ENCODE data around the gene BCL11B.

The BCL11B gene

DNA sequence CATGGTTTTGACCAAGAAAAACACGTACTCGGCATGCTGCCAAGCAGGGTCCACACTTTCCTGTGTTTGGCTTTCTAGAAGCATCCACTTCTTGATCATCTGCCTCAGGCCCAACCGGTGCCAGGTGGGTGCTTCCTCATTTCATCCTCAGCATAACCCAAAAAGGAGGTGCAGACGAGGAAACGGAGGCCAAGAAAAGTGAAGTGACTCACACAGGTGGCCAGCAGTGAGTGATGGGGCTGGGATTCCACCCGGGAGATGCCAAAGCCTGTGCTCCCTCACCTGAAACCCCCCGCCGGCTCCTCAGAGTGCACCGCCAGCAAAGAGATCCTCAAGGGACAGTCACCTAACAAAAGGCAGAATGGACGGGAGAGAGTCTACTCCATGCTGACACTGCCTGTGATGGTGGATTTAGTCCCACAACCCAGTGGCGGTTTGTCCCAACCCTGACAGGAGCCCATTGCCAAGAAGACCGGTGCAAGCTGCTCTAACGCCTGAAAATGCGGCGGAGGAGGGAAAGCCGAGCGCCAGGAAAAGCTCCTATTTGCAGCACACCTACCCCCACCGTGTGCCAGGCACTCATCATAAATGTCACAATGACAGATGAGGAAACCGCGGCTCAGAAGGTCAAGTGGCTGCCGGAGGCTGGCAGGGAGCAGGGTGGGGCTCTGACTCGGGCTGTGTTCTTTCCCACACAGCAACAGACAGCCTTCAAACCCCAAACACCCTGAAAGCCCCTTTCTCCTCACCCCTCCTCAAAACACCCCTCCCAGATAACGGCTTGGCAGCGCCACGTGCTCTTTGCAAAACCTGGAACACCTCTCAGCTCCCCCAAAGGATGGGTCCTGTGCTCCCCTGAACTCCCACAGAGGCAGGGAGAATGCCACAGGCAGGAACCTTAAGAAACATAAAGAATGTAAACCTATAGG, 18.8 kb downstream of the BCL11B start:
- DNase-seq, result no peak

DNA sequence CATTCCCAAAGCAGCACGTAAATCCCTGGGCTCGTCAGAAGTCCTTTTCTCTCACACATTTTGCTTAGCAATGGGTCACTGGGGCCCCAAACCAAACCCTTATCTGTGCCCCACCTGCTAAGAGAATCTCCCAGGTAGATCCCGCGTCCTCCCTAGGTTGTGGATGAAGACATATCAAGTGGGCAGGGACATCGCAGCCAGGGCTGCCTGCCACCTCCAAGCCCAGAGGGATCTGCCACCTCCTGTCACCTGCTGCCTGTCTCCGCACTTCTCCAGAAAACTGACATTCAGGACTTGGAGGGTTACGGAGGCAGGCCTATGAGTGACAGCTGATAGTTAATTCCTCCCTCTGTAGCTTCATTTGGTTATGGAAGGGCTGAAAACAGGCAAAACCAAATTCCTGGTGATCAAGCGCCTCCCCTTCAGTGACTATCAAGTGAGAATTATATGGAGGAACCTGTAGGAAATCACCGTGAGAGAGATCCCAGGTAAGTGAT, 19.5 kb downstream of the BCL11B start:
- DNase-seq, result no peak

DNA sequence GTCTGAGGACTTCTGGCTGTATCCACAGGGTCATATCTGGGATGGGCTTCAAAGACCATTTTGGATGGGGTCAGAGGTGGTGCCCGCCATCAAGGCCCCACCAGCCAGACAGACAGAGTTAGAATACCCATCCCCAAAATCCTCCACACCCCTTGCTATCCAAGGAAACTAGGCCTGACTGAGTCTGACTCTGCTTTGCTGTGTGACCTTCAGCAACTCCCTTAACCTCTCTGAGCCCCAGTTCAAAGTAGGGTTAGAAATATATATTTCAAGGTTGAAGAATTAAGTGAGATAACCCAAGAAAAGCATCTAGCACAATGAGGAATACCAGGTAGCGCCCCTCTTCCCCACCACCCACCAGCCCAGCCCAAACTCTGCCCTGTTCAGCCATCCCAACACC, 20.3 kb downstream of the BCL11B start:
- DNase-seq, result no peak

DNA sequence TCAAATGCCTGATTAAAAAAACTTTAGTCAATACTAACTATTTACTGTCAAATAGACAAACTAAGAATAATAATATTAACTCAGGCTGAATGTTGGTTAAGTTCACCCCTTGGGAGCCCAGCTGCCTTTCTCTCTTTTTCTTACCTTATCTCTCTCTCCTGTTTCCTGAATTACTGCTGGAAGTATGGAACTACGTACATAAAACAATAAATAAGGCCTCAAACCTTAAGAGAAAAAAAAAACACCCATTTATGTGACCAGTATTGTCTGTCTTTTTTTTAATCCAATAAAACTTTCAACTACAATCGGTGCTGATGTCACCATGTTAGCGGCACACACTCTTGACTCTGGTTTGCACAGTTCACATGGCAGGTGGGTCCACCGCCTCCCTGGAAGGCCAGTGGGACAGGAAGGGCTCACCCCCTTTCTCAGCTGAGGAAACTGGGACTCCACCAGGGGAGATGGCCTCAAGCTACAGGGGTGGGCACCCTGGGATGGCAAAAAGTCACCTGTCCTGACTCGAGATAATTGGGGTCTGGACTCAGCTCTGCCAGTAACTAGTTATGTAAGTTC, 21.3 kb downstream of the BCL11B start:
- DNase-seq, result no peak

DNA sequence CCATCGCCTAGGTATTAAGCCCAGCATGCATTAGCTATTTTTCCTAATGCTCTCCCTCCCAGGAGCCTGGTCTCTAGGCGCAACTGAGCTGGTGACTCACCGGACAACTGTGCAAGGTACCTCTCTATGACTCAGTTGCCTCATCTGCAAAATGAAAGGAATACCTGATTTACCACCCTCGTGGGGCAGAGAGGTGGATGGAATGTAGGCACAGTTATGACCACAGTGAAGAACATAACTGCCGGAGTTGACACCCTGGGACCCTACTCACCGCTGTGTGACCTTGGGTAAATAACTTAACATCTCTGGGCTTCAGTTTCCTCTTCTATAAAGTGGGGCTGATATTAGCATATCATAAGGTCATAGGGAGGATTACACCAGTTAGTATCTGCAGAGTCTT, 22.6 kb downstream of the BCL11B start:
- DNase-seq, result no peak

DNA sequence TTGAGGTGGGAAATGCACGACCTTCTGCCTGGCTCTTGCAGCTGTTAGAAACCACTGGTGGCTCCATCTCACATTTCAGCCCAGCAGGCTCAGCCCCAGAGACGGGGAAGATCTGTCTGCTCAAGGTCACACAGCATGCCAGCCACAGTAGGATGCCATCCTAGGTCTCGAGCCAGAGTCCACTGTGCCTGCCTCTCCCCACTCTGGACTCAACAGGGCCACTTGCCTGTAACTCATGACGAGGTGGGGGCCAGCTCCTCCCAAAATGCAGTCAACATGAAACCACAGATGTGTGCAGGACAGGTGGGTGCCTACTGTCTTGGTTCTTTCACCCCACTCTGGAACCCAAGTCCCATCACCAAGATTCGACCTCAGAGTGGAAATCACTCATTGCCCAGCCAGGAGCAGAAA, 23.2 kb downstream of the BCL11B start:
- no peak for DNase-seq

DNA sequence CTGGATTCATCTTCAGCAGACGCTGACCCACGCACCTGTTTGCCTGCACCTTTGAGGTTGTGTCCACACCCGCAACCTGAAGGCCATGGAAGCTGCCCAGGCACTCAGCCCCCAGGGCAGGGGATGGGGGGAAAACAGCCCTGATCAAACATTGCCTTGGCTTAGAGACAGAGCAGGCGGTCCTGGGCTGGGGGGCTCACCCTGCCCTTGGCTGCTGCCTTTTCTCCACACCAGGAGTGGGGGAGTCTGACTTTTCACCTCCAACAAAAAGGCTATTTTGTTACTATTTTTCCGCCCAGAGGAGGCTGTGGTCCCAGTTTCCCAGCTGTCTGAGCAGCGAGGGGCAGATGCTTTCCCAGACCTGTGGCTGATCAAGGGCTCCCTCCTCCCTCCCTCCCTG, 24.2 kb downstream of the BCL11B start:
- DNase-seq, result no peak

DNA sequence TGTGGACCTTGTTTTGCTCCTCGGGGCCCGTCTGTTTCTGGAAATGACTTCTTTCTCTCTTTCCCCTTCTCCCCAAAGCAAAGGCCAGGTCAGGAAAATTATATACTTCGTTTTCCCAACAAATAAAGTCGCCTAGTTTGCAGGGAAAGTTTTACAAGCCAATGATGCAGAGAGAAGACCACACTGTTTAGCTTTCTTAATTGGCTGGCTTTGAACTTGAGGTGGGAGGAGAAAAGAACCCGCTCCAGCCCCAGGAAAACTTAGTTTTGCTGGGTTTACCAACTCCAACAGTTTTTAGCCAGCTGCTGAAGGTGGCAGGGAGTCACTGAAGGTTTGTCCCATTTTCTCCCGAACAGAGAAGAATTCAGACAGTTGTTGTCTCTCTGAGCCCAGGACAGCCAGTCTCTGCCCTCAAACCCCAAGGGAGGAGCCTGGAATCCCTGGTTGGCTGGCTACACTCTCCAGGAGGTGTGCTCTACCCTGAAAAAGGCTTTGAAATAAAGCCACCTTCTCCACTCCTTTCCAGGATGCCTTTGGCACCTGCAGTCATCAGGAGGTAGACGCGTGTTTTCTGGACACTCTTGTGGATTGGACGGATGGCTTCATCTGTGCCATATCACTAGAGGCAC, 24.8 kb downstream of the BCL11B start:
- DNase-seq, result no peak

DNA sequence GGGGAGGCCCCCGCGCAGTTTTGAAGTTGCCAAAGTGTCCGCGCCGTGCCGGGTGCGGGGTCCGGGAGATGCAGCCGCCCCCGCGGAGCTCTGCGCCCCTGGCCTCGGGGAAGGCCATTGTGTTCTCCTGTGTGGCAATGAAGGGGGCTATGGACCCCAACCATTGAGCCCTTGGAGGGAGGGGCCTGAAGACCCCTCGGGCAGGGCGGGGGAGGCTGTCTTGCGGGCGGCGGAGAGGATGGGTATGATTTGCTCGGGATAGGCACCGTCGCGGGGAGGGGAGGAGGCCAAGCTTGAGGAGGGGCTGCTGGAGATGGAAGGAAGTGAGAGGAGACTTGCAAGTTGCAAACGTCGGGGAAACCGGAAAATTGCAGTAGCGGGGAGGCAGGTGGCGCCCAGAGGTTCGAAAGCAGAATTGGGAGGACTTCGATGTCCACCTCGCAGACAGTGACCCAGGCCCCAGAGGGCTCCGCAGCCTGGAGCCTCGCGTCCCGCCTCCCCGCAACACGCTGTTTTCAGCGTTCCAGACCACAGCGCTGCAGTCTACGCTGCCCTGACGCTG, 25.4 kb downstream of the BCL11B start:
- no peak for DNase-seq

DNA sequence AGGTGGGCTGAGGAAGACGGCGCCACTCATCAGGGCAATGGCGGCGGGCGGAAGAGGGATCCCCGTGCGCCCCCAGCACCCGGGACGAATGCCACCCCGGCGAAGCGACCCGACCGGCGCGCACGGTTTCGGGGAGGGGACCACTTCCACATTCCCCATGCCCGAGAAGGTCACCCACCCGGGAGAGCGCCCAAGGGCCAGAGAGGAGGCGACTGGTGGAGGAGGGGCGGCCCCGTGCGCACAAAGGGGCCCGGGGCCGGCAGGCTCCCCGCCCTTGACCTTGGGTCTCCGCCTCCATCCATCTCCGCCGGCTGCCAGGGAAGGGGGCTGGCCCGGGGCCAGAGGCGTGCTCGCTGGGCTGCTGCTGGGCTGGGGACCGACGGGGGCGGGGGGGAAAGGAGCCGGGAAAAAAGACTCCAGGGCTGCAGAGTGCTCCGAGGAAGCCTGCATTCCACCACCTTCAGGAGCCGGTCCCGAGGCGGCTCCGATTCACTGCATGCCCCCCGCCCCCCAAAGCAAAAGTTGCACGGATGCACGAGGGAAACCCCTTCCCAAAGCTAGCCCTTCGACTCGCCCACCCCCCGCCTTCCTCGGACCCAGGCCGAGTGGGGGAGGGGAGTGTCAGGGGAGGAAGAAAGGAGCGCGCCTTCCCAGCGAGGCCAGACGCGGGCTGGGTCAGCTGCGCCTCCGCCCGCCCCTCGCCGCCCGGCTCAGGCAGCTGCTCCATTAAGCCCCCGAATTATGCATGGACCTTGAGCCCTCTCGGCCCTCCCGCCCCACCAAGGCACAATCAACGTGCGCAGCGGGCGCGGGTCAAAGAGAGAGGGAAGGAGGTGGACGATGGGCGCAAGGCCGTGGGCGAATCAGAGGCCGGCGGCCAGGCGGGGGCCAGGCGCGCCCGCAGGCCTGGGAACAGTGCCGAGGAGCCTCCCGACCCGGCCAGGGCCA, 26.2 kb downstream of the BCL11B start:
- no peak for DNase-seq

DNA sequence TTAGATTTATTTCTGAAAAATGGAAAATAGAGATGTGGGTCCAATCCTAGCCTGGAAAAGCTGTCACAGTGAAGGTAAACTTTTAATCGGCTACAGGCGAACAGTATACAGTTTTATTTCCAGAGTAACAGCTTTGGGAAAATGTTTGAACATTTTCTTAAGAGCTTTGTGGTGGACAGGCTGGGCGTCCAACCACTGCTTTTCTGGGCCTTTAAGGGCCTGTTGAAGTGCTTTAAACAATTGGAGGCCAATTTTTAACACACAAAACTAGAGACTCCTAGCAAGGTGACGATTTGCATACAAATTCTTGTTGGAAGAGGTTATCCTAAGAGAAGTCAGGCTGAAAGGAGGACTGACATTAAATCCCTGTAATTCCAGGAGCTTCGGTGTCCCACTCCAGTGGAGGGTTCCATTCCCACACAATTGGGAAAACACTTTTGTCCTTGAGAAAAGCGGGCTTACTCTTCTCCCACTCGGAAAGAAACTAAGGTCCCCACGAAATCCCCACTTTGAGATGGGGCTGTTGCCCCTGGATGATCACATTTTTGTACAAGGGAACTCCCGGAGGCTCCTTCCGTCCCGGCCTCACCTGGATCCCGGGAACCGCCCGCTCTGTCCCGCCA, 26.9 kb downstream of the BCL11B start:
- DNase-seq, result no peak

DNA sequence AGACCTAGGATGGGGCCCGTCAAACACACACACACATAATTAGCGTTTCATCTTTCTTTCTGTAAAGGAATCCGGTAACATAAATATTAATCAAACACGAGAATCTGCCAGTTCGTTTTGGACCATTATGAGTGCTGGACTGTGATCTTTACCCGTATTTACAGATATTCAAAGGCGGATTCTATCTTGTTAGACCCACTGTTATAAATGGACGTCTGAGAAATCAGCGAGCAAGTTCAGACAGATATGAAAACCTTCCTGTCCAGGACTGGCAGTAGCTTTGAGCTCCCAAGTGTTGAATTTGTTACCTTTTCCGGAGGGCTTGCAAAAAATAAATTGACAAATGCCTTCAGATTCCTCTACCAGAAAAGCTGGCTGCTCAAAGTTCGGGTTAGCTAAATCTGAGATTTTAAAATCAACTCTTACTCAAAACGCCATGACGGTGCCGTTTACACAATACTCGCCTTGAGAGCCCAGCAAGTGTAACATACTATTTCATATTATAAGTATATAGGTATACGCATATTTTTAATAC, 27.6 kb downstream of the BCL11B start:
- no peak for DNase-seq

DNA sequence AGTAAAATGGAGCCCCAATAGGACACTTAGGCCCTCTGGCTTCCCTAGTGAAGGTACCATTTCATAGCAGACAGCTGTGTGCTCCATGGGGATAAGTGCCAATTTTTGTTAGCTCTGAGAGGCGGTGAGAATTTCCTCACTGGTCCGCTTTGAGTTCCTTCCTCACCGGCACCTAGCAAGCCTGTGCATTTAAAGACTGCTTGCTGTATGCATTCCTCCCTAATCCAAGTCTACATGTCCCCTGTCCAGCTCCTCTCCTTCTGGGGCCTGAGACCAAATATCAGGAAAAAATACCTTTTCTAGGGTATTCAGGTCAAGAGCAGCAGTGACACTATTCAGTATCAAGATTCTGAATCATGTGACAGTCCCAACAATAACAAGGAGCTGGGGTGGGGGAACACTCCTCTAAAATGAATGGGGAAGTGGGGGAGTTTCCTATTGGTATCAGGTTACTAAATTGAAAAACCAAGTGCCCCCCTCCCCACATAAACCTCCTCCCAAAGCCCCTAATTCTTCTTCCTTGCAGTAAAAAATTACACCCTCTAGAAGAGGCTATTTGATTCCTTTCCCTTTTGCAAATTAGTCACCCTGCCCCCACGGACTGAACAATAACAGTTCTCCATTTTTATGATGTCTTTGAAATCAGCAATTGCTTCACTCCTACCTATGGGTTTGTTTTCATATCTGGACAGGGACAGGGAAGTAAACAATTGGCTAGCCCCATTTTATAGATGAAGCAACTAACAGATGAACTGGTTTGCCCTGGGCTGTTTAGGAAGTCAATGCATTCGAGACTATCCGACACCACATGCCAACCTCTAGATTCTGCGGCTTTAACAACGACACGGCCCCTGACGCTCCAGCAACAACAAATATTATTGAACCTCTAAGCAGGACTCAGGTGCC, 28.9 kb downstream of the BCL11B start:
- DNase-seq, result no peak

DNA sequence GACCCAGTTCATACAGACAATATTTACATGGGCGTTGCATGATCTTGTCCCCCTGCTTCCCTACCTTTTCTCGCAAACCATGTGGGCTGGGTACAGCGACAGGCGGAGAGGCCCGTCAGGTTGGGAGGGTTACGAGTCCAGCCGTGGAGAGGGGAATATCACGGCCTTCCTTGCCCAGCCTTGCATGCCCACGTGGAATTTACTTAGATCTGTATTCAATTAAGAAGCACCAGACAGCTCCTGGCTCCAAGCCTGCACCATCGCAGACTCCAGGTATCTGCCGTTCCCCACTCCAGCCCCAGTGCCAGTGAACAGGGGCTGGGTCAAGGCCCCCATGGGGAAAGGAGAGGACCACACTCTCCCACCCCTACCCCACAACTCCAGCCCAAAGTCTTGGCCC, 29.8 kb downstream of the BCL11B start:
- DNase-seq, result no peak

DNA sequence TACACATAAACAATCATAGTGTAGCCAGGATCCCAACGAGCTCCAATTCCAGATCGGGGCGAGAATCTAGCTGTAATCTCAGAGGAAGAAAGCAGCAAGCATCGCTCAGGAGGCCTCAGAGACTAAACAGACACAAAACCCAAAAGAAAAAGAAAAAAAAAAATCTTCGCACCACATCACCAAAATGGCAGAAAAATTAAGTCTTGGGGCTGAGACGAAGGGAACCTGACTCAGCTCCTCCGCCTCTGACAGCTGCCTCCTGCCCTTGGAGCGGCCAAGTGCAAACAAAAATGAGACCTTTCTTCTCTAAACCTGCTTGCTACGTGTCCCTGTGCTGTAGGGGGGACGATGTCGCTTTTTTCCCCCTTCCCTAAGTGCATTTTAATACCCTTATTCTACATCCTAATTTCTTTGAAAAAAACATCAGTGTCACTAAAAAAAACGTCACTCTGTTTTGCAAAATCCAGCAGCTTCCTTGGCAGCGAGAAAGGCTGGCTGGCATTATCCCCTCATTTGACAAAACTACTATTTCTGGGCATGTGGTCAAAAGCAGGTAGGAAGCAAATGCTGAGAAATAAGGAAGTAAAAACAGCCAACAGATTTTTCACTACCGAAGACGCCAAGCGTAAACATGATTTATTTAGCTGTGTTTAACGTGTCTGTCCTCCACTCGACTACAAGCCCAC, 30.5 kb downstream of the BCL11B start:
- DNase-seq, result peak in 1 of 2 experiments; percentile 65

DNA sequence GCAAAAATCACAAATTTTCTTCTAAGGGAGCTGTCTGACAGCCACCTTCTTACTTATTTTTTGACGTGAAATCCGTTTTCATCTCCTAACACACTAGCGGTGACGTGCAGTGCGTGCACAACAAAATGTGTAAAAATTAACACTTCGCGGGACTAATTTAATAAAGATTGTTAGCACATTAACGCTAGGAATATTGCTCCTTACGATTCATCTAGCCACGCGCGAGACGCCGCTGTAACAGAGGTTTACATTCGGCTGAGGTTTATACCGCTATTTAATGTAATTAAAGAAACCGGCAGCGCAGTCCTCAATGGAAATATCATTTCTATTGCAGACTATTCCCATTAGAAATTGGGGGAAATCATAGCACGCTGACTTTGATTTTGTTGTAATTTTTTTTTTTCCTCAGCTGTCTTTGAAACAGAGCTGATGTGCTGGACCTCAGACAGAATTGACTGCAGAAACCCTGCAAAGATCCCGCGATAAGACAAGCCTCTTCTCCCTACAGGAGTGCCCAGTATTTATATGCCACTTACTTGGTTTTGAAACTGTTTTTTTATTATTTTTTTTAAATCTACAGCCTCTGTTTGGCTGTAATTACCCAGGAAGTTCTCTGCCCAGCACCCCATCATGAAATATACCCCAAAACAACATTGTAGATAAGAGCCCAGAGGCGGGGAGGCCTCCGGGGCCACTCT, 31.2 kb downstream of the BCL11B start:
- no peak for DNase-seq

DNA sequence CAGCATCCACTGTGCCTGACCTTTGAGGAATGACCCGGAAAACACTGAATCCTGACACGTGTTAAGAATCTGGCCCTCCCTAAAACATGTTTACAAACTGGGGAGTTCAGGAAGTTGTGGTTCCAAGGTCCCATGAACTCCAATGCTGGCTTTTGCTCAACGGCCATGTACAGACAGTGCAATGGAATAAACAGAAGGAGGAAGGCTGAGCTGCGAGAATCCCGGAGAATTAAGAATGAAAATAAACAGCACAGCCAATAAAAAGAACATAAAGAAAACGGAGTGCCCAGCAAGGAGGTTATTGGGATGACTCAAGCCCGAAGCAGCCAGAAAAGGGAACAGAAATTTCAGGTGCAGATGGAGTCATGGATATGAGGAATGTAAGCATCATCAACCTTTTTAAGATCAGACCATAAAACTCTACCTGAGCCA, 32.3 kb downstream of the BCL11B start:
- DNase-seq, result no peak

DNA sequence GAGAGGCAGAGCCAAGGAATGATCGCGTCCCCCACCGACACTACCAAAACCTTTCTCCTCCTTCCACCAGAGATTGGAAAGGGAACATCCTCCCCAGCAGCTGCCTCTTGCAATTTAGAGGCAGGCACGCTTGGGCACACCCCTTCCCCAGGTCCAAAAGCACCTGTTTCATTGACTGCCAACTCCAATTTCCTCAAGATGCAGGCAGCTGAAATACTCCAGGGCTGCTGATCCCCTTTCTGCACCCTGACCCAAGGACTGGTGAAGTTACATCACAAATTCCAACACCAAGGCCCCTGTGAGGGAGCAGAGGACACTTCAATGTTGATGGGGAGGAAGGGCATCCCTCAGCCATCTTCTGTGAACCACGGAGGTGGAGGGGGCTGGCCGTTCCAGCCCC, 33.8 kb downstream of the BCL11B start:
- no peak for DNase-seq

DNA sequence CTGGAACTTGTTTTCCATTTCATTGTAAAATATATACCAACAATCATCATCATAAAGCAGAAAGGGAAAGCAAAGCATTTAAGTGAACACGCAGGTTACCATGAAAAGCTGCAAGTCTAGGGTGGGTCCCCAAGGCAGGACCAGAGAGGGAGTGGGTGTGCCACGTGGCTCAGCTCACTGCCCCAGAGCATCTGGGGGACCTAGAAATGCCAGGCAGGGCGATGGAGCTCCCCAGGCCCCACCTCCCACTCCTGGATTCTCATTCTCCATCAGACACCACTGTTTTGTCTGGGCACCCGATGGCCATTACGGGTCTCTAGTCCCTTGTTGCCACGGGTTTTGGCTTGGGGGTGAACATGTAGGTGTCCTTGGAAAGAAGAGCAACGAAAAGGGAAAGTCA, 34.7 kb downstream of the BCL11B start:
- DNase-seq, result no peak

All from NCI-H446 (cell line).